DMS153 treated with DMSO at 0.1 percent for 48 hours (cell line): Measurements from ENCODE around the gene TMEM208.

Source experiments
- DNase-seq: peaks from one replicate; lab custom pipeline; 2025; ENCODE audit not compliant: unreplicated experiment; lab: John Stamatoyannopoulos, UW

The TMEM208 gene

DNA sequence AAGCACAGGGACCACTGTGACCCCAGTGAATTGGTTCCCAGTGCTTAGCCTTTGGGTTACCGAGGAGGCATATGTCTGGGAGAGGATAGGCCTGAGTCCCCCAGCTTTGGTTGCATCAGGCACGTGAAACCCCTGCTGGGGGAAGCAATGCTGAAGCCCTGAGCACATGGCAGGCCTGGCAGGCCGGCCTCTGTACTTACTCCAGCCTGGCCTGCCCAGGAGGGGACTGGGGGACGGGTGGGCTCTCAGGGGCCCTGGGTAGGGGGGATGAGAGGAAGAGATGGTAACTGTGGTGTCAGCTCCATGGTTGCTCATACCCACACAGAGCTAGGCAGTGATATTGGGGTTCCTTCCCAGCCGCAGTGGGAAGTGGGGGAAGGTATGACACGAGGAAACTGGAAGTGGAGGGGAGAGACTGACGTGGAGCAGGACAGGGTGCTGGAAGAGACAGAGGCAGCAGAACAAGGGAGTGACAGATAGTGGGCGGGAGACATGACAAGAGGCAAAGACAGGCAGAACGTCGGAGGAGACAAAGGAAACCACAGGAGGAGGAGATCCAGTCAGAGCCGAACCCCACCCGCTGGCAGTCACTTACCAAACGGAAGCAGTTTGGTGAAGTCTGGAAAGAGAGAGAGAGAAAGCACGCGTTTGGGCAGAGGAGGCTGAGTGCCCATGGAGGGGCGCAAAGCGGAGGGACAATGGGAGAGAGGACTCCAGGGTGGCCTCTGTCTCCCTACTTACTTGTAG lies 9.1 kb downstream of the TMEM208 start:
- DNase-seq = no peak

DNA sequence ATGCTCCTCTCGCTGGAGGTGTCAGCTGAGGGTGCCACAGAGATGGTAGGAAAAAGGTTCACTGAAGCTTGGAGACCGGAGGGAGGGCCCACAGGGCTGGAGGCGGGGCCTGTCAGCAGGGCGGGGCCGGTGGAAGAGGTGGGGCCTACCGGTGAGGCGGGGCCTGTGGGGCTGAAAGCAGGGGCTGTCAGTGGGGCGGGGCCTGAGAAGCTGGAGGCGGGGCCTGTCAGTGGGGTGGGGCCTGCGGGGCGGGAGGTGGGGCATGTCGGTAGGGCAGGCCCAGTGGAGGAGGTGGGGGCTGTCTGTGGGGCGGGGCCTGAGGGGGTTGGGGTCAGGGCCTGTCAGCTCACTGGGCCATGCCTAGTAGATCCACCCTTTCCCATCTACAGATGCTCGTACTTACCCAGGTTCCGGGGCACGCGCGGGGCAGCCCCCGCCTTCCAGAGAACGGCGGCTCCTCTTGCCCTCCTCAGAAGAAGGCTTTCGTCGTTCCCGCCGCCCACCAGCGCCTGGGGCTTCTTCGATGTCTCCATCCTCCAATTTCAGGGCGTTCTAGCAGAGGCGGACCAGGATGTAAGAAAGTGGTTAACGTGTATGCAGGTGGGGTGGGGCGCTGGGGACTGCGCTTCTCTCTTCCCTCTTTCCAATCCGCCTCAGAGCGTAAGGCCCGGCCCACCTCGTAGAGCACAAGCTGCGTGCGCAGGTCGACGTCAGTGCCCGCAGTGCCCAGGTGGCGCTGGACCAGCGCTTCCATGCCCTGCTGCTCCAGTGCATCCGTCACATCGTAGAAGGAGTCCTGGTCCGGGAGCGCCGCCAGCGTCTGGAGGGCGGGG lies 9.8 kb downstream of the TMEM208 start:
- no peak for DNase-seq

DNA sequence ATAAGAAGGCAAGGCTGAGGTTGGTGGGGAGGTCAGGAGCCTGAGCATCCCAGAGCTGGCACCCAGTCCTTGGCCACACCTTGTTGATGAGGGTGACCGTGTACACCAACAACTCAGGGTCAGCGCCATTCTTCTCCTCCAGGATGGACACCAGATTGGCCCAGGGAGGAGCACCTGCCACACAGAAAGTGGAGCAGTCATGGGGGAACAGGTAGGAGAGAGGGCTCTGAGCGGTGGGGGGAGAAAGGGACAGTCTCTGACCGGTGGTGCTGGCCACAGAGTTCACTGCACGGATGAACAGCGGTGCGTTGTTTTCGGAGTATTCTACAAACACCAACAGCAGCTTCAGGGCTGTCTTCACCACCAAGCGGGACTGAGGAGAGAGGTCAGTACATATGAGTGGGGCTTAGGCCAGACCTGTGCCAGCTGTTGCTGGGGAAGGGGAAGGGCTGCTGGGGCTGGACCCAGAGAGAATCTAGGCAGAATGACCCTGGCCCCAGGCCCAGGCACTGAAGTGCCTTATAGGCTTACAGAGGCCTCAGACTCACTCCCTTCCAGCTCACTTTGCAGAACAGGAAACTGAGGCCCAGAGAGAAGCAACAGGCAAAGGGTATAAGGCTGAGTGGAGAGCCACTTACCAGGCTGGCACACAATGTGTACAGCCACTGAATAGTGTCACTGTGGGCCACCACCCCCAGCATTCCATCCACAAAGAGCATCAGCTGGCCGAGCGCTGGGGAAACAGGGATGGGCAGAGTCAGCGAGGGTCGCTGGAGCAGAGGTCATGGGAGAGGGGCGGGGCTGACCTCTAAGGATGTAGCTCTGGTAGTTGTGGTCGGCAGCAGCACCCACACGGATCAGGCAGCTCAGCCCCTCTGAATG lies 10.7 kb downstream of the TMEM208 start:
- DNase-seq = no peak

DNA sequence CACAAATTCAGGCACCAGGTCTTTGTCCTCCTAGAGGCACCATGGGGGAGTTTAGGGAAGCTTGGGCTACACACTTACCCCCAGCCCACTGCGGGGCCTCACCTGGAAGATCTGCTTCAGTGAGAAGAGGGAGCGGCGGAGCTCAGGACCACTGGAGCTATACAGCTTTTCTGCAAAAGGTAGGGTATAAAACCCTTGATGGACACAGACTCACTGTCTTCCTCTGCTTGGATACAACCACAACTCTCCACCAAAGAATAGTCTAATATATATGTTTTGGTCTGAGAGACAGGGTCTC lies 11.3 kb downstream of the TMEM208 start:
- no peak for DNase-seq

DNA sequence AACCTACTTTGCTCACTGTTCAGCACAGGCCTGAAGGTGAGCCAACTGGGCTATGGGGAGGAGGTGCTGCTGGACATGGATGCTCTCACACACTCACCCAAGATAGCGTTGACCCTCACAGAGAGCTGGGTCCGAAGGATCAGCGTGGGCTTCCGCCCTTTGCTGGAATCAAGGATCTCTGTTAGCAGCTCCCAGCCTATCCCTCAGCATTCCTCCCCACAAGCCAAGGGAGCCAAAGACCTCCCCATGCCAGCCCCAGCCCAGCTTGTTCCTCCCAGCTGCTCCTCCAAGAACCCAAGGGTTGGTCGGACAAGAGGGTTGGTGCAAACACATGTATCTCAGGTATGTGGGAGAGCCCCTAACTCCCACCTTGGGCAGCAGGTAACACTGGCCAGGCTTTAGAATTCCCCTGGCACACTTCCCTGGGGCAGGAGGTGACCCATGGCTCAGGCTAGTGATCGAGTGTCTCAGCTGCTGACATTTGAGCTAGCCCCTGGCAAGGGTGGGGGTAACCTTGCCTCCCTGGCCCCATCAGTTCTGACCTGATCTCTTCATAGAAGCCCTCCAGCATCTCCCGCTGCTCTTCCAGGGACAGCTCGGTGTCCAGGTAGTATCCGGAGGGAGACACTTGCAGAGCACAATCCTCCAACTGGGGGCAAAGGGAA lies 12.0 kb downstream of the TMEM208 start:
- no peak for DNase-seq

DNA sequence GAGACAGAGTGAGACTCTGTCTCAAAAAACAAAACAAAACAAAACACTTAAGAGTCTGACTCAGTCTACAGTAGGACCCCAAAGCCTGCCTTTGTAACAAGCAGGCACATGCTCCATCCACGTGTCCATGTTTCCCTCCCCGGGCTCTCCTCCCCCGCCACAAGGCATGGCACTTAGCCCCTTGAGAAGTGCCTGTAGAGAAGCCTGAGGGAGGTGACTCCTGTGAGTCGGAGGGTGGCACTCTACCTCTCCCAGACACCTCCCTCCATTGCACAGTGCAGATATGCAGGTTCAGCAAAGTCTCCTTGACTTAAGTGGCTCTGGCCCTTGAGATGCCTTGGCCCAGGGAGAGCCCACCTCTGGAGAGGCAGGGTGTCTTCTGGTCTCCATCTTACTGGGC lies 13.6 kb downstream of the TMEM208 start:
- no peak for DNase-seq

DNA sequence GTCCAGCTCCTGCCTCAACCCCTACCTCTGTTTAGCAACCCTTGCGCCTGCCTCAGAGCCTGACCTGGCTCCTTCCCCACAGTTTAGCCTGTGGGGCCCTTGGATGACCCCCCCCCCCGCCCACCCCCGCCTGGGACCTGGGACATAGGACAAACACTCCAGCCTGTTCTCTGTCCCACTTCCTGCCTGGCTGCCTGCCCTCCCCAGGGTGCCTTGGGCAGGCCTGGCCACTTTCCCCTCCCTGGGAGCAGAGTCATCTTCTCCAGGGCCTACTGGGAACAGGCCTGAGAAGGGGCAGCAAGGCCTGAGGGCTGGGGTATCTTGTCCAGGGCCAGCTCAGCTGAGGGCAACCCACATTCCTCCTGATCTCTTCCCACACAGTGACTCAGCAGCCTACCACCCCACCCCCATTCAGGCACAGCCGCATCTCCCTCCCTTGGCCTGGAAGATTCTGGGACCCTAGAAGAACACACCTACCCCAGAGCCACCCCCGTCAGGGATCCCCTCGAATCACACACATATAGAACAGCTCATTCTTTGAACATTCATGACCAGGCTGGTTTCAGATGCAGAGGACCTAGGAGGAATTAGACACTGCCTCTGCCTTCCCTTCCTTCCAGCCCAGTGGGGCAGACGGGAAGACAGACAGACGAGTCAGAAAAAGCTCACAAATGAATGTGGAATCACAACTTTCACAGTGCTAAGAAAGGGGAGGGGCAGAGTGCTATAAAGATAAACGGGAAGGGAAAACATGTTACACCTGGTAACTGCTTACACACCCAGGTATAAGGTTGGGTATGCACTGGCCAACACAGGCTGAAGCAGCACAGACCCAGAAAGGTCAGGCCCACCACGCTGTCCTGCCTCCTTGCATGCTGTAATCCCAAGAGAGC lies 14.3 kb downstream of the TMEM208 start:
- DNase-seq = no peak

DNA sequence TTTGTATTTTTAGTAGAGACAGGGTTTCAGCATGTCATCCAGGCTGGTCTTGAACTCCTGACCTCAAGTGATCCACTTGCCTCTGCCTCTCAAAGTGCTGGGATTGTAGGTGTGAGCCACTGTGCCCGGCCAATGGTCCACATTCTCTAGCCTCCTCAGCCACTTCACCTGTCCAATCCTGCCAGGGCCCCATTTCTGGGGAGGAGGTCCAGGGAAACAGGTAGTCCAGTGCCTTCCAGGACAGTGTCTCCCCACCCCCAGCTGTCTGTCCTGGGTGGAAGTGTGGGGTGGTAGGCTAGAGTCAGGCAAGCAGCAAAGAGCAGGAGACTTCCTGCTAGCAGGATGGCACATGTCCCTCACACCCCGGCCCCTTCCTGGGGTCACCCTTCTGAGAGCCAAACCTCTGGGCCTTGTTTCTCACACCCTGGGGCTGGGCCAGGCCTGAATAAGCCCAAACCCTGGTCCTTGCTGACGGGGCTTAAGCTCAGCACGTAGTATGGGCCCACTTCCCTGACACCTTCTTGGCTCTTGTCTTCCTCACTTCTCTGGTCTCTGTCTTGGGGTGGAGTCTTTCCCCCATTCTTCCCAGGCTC lies 15.3 kb downstream of the TMEM208 start:
- DNase-seq = no peak

DNA sequence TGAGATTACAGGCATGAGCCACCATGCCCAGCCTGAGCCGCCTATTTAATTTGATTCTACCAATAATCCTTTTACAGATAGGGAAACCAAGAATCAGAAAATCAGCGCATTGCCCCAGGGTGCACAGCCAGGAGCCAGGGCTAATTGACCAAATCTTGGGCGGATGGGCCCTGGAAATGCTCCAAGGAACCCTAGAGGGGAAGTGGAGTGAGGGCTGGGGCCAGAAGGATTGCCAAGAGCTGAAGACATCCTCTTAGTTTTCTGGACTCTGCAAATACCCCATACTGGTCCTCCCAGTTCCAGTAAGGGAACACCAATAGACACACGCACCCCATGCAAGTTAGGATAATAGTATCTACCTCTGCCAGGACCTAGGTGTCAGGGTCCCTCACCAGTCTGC lies 16.6 kb downstream of the TMEM208 start:
- no peak for DNase-seq

DNA sequence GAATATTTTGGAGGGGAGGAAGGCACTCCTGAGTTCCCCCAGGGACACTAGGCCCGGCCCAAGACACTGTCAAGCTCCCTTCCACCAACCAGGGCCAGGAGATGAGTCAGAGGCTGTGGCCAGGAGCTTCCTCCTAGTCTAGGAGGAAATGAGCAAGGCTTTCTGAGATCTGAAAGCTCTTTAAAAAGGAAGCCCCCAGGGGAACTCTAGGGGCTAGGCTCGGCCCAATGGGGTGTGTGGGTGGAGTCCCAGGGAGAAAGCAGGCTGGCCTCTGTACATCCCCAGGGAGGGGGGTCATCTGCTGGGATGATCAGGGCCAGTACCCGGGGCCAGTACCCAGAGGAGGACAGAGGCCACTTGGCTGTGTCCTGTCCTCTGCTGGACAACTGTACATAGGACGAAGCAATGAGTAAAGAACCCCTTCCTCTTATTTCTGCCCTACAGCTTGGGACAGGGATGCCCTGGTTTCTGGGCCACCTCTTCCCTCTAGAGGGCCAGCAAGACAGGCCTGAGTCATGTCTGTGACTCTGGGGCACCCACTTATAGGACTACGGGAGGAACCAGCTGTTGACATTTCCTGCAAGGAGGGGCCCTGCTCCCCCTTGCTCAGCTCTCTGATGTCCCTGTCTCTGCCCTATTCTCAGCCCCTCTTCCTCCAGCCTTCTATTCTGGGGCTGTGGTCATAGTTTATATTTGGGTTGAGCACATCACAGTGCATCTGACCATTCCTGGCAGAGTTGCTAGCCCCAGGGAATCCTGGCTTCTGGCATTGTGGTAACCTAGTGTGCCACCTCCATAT lies 17.7 kb downstream of the TMEM208 start:
- DNase-seq = no peak

DNA sequence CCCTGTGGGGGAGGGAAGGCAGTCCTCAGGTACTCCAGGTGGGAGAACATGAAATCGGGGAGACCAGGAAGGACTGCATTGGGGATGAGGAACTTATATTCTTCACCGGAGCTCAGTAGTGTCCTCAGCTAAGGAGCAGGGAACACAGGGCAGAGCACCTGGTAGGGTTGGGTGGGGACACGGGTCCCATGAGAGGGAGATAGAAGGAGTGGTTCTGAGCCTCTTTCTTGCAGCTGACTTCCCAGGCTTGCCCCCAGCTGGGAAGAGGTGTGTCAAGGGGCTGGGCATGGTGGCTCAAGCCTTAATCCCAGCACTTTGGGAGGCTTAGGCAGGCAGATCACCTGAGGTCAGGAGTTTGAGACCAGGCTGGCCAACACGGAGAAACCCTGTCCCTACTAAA lies 18.3 kb downstream of the TMEM208 start:
- no peak for DNase-seq

DNA sequence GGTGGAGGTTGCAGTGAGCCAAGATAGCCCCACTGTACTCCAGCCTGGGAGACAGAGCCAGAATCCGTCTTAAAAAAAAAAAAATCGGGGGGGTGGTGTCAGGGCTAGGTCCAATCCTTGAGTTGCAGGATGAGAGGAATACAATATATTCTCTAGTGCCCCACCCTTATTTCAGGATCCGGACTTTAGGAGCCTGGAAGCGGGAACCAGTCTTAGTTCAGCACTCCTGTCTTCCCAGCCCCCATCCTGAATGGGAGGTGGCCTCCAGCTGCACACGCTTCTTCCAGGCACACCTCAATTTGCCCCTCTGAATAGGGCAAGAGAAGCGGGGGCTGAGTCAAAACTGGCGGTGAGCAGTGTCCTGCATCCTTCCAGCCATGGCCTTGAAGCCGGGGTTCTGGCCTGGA lies 18.7 kb downstream of the TMEM208 start:
- DNase-seq = no peak

DNA sequence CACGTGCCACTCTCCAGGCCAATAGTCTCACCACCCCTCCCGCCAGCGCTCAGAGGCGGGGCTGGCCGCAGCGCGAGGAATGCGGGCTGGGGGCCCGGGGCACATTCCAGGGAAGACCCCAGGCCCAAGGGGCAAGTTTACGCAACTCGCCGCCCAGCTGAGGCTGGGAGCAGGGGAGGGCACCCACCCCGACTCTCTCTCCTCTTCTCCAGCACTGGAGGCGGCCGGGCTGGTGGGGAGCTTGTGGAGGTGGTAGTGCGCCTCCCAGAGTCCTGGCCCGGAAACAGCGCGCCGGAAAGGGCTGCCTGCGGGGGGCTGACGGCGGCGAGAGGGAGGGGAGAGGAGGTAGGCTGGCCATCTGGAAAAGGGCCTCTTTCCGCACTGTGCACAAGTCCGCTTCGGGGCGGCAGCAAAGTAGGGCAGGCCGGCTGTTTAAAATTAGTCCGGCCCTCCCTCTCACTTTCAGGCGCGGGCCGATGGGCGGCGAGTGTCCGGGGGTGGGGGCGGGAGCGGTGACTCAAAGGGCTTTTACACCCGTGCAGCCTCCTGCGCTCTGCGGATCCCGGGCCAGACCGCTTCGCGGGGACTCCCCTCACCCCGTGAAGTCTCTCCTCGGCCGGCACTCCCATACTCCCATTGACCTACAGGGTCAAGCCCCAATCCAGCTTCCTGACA lies 19.3 kb downstream of the TMEM208 start:
- no peak for DNase-seq

DNA sequence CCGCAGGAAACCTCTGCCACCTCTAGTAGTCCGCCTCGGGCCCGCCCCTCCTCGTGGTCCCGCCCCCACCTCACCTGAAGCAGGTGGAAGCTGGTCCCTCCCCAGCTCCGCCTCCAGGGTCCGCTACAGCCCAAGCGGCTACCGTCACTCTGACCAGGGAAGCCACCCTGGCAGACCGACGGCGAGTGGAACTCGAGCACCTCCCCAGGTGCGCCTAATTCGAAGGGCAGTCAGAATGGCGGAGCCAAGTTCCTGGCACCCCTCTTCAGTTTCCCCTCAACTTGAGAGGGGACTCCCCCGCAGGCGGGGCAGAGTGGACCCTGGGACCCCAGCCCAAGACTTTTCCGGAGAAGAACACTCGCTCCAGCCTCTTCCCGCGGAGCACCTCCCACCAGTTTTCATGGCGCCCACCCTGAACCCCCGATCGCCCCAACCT lies 19.8 kb downstream of the TMEM208 start:
- peak; percentile 60 for DNase-seq

DNA sequence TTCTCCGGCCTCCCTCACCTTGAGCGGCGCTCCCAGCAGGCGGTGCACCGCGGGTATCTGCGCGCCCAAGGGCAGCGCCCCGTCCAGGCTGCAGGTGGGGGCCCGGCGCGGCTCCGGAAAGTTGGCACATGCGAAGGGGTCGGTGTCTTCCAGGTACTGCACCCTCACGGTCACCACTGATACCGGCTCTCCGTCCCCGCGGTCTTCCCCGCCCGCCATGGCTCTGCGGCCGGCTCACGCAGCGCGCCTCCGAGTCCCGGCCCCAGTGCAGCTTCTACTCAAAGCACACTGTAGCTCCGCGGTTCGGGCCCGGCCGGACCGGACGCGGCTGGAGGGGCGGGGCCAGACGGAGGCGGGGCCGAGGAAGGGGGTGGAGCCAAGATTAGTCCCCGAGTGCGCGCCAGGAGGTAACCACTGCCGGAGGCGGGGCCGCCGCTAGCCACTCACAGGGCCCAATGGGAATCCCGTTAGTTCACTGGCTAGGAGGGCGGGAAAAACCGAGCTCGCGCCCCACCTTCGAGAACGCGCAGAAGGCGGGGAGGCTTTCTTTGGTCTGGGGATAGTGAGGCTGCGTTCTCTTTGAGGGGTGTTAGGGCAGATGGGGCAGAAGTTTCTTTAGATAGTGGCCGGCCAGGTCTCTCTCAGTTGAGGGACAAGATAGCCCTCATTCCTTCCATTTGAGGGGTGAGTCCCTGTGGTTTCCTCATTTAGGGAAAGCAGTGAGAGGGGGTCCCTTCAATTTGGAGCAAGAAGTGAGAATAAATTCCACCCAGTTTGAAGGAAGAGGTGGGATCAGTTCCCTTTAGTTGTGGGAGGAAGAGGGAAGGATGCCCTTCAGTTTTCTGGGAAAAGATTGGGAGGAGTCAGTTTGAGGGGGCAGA lies 20.5 kb downstream of the TMEM208 start, which contains the start of gene FHOD1:
FHOD1 (minus strand) TSS at position 290 of the 881 bp plus-strand sequence; CDS start at position 219, 71 bp downstream.
- peak; percentile 86 for DNase-seq

DNA sequence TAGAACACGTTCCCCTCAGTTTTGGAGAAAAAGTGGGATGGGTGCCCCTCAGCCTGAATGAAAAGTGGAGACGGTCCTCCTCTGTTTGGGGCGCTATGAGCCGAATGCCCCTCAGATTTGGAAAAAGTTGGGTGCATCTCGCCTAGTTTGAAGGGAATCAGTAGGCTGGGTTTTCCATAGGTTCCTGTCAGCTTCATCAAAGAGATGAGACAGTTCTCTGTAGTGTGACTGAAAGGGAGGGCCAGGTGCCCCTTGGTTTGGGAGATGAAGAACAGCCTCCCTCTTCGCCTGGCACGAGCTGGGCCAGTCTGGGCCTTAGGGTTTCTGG lies 21.1 kb downstream of the TMEM208 start:
- no peak for DNase-seq

DNA sequence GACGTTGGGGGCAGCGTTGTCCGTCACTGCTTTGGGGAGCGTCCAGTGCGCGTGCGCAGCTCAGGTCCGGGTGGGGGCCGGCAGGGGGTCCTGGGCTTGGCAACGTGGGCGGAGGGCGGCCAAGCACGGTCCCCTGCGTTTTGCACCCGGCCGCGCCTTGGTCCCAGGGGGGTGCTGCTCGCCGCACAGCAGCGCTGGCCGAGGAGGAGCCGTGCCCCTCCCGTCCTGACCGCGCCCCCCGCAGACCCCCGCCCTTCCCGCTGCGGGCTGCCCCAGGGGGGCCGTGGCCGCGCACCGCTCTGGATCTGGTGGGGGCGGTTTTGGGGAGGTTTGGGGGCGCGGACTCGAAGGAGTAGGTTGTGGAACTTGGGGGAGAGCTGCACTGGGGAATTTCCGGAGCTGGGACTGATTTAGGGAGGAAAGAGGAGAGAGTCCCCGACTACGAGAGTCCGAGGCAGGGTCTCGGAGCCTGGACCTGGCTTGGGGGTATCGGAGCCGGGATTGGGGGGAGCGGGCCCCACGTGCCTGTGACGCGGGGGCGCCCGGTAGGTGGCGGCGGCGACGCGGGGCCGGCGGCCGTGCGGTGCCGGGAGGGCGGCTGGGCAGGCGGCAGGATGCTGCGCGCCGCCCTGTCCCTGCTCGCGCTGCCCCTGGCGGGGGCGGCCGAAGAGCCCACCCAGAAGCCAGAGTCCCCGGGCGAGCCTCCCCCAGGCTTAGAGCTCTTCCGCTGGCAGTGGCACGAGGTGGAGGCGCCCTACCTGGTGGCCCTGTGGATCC lies 21.7 kb downstream of the TMEM208 start, which contains the start of gene SLC9A5:
SLC9A5 (plus strand) TSS at position 579 of the 777 bp plus-strand sequence; CDS start at position 615, 36 bp downstream.
- no peak for DNase-seq
